Endothelial cell of umbilical vein (primary cell): Measurements from ENCODE around the gene SLC25A22. TPM values are rescaled to one million over a fixed set of nuclear protein-coding genes. Genes with fewer than 3 reads are reported as not detected.

ENCODE experiments used
- BruUV-seq: library from RNA; stranded (reverse); fragments of 400-500 nt; replicated peaks from 2 replicates; lab custom pipeline; 2021; lab: Mats Ljungman, UMichigan
- CTCF ChIA-PET: fragments of 300-600, 350-600 bp; sonication (Branson Sonifier 250); formaldehyde crosslinking; loops from one replicate; lab custom pipeline; 2021; ENCODE audit warnings: antibody characterized with exemption, inconsistent platforms; lab: Charles Lee
- POLR2A ChIA-PET: fragments of 300-600, 350-600 bp; sonication (Branson Sonifier 250); formaldehyde crosslinking; loops from one replicate; lab custom pipeline; 2021; ENCODE audit warnings: antibody characterized with exemption, inconsistent platforms; lab: Charles Lee
- DNase-seq: peaks from one replicate; pipeline ENCODE4 v3.0.0-alpha.2; 2011; ENCODE audit warnings: low read depth, low spot score
- FAIRE-seq: peaks from 2 replicates; lab custom pipeline; 2011; peaks lifted over from hg19 to GRCh38; lab: Jason Lieb, UNC
- H2AFZ ChIP-seq: 2 replicates; pipeline ENCODE4 v1.6.0; 2012; ENCODE audit warnings: low read depth, low read length, control low read depth, inconsistent platforms
- H3K27ac ChIP-seq: 2 replicates; pipeline ENCODE4 v1.5.1; 2011; ENCODE audit warnings: low read depth, mild to moderate bottlenecking, control low read depth, low read length, moderate library complexity; ENCODE audit not compliant: insufficient read depth
- H3K27me3 ChIP-seq, 2 experiments: 2 replicates each; pipeline versions ENCODE4 v1.6.0 to v1.6.1; 2011; ENCODE audit warnings: low read length in 2 of 2, mixed read lengths in 1 of 2; ENCODE audit not compliant: control insufficient read depth in 2 of 2, insufficient read depth in 2 of 2
- H3K36me3 ChIP-seq, 2 experiments: 2 replicates in 1 of 2; 3 replicates in 1 of 2; pipeline ENCODE4 v1.5.1; 2011; ENCODE audit warnings: low read length in 2 of 2, mild to moderate bottlenecking in 1 of 2, moderate library complexity in 1 of 2; ENCODE audit not compliant: control insufficient read depth in 2 of 2, insufficient read depth in 2 of 2; ENCODE audit errors: extremely low read depth in 1 of 2
- H3K4me1 ChIP-seq: 3 replicates; pipeline ENCODE4 v1.5.1; 2011; ENCODE audit warnings: mild to moderate bottlenecking, low read length; ENCODE audit not compliant: control insufficient read depth, insufficient read depth; ENCODE audit errors: extremely low read depth
- H3K4me2 ChIP-seq: 2 replicates; pipeline ENCODE4 v1.6.1; 2011; ENCODE audit warnings: low read length, control low read depth, mixed read lengths; ENCODE audit not compliant: insufficient read depth
- H3K4me3 ChIP-seq, 3 experiments: fragments of 200-600 bp in 1 of 3; sonication (generic), shearing (Covaris generic) in 1 of 3; replicated peaks in 1 of 3; 2 replicates each; pipeline ENCODE4 v1.5.1; 2011 to 2016; ENCODE audit warnings: control low read depth in 3 of 3, low read length in 3 of 3, mild to moderate bottlenecking in 2 of 3, inconsistent platforms in 1 of 3, low read depth in 1 of 3, moderate library complexity in 1 of 3; ENCODE audit not compliant: insufficient read depth in 1 of 3
- H3K79me2 ChIP-seq: 2 replicates; pipeline ENCODE4 v1.6.0; 2012; ENCODE audit warnings: low read length, inconsistent platforms; ENCODE audit not compliant: control insufficient read depth, insufficient read depth
- H3K9ac ChIP-seq: replicated peaks from 2 replicates; pipeline ENCODE3; 2011; ENCODE audit warnings: low read length, control low read depth; ENCODE audit not compliant: insufficient read depth; ENCODE audit errors: extremely low read depth
- H3K9me1 ChIP-seq: replicated peaks from 3 replicates; pipeline ENCODE4 v1.6.0; 2011; ENCODE audit warnings: mild to moderate bottlenecking, low read length; ENCODE audit not compliant: control insufficient read depth, insufficient read depth; ENCODE audit errors: extremely low read depth
- H3K9me3 ChIP-seq: replicated peaks from 2 replicates; pipeline ENCODE4 v1.5.1; 2012; ENCODE audit warnings: low read length, inconsistent platforms; ENCODE audit not compliant: control insufficient read depth, insufficient read depth
- H4K20me1 ChIP-seq: replicated peaks from 2 replicates; pipeline ENCODE3; 2011; ENCODE audit warnings: mild to moderate bottlenecking, low read length; ENCODE audit not compliant: control insufficient read depth, insufficient read depth; ENCODE audit errors: extremely low read depth
- JUN ChIP-seq: IDR thresholded peaks from 2 replicates; pipeline ENCODE4 v1.6.1; 2011; ENCODE audit warnings: borderline replicate concordance, low read depth; ENCODE audit not compliant: insufficient read length, insufficient read depth
- POLR2A ChIP-seq: IDR thresholded peaks from 2 replicates; pipeline ENCODE4 v1.6.1; 2012; ENCODE audit warnings: low read depth, mild to moderate bottlenecking, control low read depth, low read length
- POLR2AphosphoS5 ChIP-seq: IDR thresholded peaks from 2 replicates; pipeline ENCODE4 v1.6.1; 2012; ENCODE audit warnings: low read depth, mild to moderate bottlenecking, control low read depth, low read length, moderate library complexity; ENCODE audit not compliant: insufficient read depth
- dilution Hi-C: fragments of 300-500 bp; cut with MboI; formaldehyde crosslinking; loops from one replicate; pipeline ENCODE4 v1.15.0; 2019; ENCODE audit warnings: low sequenced_read_pairs; ENCODE audit not compliant: extremely low pct_ligation_motif_present
- intact Hi-C: fragments of 100-400 bp; cut with micrococcal nuclease; formaldehyde crosslinking; loops from one replicate; pipeline ENCODE4 v1.10.0; 2022
- polyA plus RNA-seq, 4 experiments: library from polyadenylated mRNA; depleted of rRNA in 3 of 4; stranded (reverse) in 3 of 4; unstranded in 1 of 4; fragments of >200 nt; gene quantifications; 2 replicates each; pipeline versions ENCODE4 v1.2.1 to v1.2.3, GENCODE V29; 2011 to 2012; ENCODE audit warnings: missing spikeins in 1 of 4
- total RNA-seq: library from RNA; stranded (reverse); gene quantifications from 2 replicates; pipeline ENCODE4 v1.2.3, GENCODE V29; 2021
- TF ChIP-seq, protein P1 (sequence below): IDR thresholded peaks from 2 replicates; pipeline ENCODE4 v1.6.1; 2011; ENCODE audit not compliant: insufficient read depth, insufficient read length

The SLC25A22 gene
- total and polyA plus RNA-seq, 2 donors (not counting 3 experiments of a cell fraction or from before 2014, with no cell fraction given): 24.5 to 24.9 TPM

DNA sequence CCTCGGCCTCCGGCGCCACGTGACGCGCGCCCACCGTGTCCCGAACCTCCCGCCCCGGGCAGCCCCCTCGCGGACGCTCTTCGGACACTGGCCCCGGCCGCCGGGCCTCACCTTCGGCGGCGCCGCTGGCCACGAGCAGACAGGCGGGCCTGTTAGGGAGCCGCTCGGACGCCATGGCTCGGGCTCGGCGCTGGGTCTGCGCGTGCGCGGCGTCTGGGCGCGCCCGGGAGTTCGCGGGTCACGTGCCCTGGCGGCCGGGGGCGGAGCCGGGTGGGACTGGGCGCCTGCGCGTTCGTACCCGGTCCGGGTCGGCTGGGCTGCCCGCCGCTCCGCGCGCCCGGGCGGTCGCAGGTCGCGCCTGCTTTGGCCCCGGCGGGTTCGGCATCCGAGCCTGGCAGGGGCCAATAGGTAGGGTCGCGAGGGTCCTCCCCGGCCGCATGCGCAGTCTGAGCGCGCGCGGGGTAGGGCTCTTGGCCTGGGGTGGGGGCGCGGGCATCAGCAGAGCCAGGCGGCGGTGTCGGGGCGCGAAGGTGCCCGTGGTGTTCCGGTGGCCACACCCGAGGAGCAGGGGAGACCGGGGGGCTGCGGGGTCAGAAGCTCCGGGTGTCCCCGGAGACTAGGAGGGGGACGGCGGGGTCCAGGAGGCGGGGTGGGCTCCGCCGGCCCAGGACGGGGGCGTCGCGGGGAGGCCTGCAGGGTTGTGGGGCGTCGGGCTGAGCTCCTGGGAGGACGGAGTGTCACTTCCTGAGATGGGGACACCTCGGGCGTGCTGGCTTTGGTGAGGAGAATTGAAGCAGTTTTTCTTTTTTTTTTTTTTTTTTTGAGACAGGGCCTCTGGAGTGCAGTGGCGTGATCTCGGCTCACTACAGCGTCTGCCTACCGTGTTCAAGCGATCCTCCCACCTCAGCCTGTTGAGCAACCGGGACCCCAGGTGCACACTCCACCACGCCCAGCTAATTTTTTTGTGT lies 20.5 kb downstream of the SLC25A22 start, which contains the start of gene GATD1:
Gene GATD1, minus strand, starts transcription at position 200 of the 968 bp plus-strand sequence. Its CDS starts 25 bp downstream, at position 175.
- H3K79me2 ChIP-seq: peaks cover 58% of the 10 kb centered on the region
- H2AFZ ChIP-seq: peak within 1 kb of the TSS; percentile 86
- H3K4me3 ChIP-seq: peak within 1 kb of the TSS; percentile 48 to 97 (median 66)
- ChIA-PET CTCF (interaction anchor here (1.0 to 1.6 kb wide), 3 partner anchors 12 to 31 kb away, joined by 3 to 4 read pairs (median 3); partner anchors contain the start of gene CEND1), POLR2A (interaction anchor here (0.9 to 1.0 kb wide), 2 partner anchors 31 to 42 kb away, joined by 3 to 5 read pairs; no protein-coding TSS in a partner anchor)
- H4K20me1 ChIP-seq: no peaks in the 10 kb centered on the region
- no TSS peak for BruUV-seq
- FAIRE-seq (peak; percentile 80), DNase-seq (peak; percentile 84)
- no peaks in the 10 kb centered on the region for H3K27me3 ChIP-seq
- peak within 1 kb of the TSS; percentile 78 for H3K4me2 ChIP-seq
- TF ChIP-seq POLR2AphosphoS5: peak; percentile 96
- TF ChIP-seq, protein P1, sequence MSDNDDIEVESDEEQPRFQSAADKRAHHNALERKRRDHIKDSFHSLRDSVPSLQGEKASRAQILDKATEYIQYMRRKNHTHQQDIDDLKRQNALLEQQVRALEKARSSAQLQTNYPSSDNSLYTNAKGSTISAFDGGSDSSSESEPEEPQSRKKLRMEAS: peak; percentile 80
- no peak for TF ChIP-seq JUN
- peak; percentile 97 for TF ChIP-seq POLR2A
- H3K27ac ChIP-seq: peak within 1 kb of the TSS; percentile 53
- H3K4me1 ChIP-seq: peaks cover 23% of the 10 kb centered on the region
- no peaks in the 10 kb centered on the region for H3K9me1 ChIP-seq
- H3K9me3 ChIP-seq: no peaks in the 10 kb centered on the region
- dilution Hi-C loops (no loop called here), intact Hi-C loops (loop anchor here (2.0 kb wide), 1 partner anchor 29 kb away; no protein-coding TSS in a partner anchor)
- H3K36me3 ChIP-seq: peaks cover 9 to 13% of the 10 kb centered on the region in 2 experiments
- H3K9ac ChIP-seq: peak within 1 kb of the TSS; percentile 79
